Measurements from ENCODE around the gene PDLIM5.
"Not testable (repeated sequence)": the region's sequence is repeated elsewhere in the genome, so short reads cannot be mapped to it uniquely, and the experiment has no call there.

PDLIM5 gene

DNA sequence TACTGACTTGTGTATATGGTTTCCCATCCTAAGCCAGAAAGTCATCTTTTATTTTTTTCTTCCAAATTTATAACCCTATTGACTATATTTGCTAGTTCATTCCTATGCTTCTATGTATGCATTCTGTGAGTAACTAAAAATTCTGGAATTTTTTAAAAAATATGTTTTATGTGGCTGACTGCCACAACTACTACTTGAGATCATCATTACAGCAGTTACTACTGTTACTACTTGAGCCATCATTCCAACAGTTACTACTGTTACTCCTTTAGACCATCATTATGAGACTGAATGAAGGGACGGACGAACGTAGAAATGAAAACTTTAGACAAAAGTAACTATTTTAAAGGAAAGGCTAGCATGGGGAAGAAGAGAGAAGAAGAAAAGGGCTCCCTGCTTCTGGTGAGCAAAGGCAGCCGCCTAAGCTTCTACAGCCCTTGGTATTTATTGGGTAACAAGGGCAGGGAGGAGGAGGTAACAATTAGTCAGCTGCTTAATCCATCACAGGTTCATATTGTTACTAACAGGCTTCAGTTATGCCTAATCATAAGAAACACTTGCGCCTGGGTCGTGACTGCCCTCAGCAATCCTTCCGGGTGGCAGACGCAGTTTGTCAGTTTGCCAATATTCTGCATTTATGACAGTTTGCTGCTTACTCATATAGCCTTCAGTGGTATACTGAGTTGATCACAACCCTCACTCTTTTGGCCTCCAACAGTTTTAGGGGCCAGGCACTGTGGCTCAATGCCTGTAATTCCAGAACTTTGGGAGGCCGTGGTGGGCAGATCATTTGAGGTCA lies 80.4 kb downstream of the PDLIM5 start:
- DNase-seq: no peak

DNA sequence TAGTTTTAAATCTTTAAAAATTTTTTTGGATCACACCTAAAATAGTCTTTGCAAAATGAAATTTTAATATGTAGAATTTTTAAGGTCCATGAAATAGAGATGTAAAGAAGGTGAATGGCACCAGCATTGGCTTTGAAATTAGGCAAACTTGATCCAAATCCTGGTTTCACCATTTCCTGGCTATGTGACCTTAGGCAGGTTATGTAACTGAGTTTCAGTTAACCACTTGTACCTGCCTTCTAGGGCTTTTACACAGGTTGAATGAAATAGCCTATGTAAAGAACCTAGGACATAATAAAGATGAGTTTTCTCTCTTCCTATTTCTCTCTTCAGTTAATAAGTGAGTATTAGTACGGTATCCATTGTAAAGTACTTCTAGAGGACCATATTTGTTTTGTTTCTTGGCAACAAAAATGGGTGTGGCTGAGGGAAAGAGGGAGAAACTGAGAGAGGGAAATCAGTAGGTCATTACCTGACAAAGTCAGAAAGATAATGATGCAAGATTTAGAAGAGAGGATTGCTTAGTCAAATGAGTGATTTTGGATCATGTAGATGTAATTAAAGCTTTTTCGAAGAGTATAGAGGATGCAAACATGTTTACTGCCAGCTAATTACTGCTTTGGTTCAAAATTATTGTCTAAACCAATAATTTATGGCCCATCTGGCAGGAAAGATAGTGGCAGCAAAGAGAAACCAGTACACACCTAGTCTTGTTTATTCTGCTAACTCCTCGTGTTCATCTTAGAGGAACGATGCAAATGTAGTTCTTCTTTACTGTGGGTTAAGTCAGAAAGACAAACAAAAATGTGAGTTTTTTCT lies 81.9 kb downstream of the PDLIM5 start:
- no peak for DNase-seq

DNA sequence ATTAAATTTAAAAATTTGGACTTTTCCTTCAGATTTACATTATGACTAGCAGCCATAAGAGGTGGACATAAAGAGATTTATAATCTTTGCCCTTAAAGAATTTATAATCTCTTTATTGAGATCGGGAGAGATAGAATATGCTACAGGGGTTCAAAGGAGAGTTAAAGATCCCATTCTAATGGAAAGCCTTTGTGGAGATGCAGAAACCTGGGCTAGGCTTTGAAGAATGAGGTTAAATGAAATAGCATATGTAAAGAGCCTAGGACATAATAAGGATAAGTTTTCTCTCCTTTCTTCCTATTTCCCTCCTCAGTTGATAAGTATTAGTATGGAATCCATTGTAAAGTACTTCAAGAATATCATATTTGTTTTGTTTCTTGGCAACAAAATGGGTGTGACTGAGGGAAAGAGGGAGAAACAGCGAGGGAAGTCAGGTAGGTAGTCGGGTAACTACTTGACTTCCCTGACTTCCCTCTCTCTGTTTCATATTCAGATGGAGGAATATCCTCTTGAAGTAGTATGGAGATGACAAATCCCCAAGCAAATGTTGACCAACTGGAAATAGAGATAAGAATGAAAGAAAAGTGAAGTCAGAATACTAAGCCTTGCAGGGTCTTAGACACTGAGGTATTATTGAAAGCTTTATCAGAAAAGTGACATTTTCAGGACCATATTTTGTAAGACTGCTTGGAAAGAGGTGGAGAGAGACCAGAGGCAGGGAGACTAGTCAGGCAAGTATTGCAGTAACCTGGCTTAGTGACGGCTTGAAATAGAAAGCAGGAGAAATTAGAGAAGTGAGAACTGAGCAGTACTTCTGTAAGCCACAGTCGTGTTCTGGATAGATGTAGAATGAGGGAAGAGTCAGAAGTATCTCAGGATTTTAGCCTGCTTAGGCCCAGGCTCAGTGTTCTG lies 82.9 kb downstream of the PDLIM5 start:
- no peak for DNase-seq

DNA sequence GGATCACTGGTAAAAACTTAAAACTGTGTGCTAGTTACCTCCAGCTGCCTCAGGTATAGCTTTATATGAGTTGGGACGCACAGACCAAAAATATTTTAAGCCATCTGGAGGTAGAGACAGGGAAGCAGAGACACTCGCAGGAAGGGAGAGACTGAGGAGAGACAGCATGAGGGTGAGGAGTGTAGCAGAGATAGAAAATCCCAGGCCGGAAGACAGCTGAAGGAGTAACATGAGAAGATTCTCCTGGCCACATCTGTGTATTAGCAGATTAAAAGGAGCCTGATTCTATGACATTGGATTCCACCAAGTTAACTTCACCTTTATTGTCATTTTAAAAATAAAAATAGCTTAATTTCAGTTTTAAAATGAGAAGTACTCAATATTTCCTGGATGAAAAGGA lies 84.3 kb downstream of the PDLIM5 start:
- no peak for DNase-seq

DNA sequence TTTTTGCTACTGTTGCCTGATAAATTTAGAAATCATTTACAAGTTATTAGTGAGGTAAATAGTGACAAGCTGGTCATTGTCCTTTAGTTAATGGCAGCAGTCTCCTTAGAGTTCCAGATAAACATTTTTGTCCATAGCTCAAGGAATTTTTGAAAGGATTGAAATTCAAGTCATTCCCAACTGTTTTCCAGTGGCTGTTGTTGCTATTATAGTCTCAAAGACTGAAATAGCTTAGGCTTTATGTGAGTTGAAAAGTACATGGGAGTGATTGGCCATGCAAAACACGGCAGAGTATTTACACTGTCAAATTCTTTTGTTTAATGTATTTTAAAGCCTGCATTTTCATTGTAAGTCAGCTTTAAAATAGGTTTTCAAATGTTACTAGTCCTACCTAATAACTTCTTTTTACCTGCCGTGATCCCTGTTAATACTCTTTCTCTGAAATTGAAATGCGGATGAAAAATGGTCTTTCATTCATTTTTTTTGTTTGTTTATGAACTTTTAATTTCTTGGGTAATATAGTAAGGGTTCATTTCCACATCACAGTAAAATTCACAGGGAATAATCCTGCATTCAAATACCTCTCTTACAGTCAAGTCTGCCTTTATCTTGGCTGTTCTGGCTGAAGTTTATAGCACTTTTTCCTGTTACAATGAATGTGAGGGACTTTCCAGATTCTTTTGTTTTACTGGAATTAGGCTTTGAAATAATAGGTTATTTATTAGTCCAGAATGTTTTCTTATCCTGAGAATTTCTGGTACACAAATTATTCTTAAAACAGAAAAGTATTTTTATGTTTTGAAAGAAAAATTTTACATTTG lies 85.1 kb downstream of the PDLIM5 start:
- no peak for DNase-seq

DNA sequence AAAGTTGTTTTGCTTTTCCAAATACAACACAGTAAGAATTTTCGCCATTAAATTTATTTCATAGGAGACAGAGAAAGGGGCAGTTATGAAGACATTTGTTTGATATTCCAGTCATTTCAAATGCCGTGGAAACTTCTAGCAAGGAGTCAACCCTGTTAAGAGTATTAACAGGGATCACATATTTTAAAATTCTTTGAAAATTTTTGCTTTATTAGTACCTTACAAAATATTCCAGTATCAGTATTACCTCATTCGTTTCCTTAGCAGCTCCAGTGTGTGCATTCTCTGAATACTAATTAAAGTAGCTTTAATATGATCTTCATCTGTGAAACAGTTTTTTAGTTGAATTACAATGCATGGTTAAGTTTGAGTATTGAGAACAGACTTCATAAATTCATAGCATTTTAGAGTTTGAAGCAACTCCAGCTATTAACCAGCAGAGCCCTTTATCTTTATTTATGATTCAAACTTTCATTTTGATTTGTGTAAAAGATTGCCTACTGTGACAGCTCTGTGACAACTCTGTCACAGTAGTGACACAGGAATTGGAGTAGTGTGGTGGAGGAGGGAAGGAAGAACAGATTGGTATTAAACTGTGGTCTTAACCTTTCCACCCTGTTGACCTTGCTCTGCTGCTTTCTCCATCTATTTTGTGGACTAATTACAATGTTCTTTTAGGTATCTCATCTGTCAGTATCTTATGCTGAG lies 86.3 kb downstream of the PDLIM5 start:
- no peak for DNase-seq

DNA sequence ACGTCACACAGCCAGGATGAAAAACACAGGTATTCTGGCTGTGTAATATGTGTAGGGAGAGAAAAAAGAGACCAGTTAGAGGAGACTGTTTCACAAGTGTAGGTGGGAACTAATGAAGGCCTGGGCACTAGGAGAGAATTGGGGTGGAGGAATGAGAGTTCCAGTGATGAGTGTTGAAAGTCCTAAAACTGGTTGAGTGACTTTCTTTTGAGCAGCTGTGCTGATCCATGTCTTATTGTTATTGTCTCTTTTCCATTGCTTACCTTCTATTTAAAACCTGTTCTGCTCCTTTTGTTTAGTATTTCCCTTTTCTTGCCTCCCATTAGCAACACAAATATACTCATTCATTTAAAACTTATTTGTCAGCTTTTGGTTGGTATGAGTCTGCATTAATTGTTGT lies 88.7 kb downstream of the PDLIM5 start:
- peak; percentile 18 for DNase-seq

DNA sequence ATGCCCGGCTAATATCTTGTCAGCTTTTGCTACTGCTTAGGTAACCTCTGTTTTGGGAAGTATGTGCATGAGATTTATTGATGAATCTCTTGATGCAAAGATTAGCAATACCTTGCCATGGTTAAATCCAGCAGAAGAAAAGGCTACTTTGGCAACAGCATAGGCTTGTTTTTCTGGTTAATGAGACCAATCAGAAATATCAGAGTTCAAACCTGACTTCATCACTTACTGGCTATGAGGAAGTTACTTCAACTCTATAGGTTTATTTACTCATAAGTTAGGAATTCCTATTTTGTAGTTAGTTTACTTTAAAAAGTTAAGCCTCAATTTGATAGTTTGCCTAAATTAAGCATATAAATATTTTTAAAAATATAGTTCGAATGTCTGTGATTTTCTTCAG lies 93.1 kb downstream of the PDLIM5 start:
- DNase-seq: no peak

DNA sequence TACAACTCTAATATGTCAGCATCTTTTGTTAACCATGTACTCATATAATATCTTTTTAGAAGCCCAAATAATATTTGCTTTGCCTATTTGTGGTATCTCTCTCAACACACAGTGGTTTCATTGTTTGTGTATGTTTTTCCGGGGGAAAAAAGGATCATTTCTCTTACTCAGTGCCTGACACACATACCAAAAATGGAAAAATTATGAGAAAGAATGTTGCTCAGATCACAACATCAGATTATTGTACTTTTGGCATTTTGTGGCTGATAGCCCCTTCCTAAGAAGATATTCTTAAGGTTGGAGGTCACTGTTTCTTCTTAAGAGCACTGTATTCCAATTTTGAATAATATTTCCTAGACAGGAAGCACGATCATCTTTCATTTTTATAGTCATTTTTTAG lies 93.6 kb downstream of the PDLIM5 start:
- no peak for DNase-seq

DNA sequence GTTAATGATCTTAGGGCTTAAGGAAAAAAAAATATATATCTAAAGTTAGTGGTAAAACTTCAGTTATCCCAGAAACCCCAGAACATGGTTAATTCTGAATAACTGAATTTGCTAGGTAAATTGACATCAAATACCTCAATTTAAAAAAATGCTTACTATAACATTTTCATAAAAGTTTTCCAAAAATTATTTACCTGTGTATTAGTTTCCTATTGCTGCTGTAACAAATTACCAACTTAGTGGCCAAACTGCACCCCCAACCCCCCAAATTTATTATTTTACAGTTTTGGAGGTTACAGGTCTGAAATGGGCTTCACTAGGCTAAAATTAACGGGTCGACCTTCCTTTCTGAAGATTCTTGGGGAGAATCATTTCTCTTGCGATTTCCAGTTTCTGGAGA lies 95.2 kb downstream of the PDLIM5 start:
- DNase-seq: no peak

DNA sequence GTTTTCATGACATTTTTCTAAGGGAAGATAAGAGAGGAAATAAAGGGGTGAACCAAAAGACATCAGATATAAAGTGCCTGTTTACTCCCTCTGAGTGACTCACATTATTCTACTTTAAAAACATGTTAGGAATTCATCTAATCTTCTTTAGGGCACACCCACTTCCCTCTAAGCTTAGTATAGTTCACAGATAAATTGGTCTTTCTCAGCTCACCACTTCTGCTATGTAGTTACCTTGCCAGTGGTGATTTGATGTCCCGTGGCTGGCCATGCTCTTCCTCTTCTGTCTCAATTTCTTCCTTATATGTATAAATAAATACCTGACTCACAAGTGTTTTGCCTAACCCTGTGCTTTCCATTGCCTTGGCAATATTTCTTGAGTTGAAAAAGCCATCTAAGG lies 96.8 kb downstream of the PDLIM5 start:
- DNase-seq: no peak

DNA sequence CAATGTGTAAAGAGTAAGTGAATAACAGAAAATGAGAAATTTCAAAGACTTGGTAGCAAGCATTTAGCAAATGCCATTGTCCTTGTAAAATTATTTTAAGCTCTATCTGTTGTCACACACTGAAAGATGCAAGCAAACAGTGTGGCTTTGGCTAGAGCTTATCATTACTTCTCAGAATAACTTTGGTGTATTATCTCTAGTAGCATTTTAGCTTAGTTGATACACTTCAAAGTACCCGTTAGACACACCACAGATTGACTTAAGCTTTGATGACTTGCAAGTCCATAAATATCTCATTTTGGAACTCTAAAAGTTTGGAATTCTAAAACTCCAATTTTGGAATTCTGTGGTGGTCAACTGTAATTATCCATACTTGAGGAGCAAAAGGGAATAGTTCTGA lies 98.6 kb downstream of the PDLIM5 start:
- no peak for DNase-seq

DNA sequence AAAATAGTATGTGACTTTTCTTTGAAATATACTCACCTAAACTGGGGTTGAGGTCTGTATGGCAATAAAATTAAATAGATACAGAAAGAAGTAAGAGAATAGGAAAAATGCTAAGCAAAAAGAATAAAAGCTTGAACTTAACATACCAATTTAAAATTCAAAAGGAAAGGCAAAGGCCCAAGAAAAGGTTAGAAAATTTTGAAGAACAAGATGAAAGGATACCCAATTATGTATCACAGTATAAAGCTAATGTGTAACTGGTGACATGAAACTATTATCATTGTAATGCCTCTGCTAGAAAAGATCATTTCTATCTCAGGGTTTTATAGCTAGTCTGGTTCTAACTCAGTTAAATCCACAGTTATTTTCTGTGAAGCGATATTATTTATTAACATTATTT lies 99.1 kb downstream of the PDLIM5 start:
- DNase-seq: no peak

DNA sequence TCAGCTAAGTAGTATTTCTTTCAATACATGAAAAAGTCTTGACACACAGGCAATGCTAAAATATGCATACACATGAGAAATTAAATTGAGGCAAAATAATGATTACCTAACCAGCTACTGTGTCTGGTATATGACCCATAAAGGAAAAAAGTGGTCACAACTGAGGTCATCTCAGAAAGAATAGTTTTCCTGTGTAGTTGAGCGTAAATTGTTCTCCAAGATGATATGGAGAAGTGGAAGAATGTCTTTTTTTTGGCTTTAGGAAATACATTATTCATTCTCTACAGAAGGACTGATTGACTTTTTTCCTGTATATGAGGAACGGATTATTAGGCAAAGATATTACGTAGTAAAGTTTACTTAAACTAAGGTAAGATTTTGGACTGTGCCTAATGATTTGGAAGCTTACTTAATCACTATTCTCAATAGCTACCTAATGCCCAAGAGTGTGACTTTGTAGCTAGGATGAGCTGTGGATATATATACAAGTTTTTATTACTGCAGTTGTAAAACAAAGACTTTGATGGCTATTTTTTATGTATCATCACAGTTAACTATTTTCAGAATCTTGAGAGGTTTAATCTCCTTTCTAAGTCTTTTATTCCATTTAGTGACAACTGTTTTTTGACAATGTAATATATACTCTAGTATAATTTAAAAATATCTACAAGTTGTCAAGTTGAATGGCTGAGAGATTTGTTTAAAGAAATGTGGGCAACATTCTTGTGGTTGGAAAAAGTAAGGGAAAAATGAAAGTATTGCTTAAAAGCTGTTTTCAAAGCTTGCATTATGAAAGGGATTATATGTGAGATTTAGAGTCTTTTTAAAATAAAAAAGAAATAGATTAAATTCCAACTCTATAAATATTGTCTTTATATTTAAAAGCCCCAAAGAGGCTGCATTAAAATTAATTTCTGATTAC lies 100.2 kb downstream of the PDLIM5 start:
- DNase-seq: no peak

DNA sequence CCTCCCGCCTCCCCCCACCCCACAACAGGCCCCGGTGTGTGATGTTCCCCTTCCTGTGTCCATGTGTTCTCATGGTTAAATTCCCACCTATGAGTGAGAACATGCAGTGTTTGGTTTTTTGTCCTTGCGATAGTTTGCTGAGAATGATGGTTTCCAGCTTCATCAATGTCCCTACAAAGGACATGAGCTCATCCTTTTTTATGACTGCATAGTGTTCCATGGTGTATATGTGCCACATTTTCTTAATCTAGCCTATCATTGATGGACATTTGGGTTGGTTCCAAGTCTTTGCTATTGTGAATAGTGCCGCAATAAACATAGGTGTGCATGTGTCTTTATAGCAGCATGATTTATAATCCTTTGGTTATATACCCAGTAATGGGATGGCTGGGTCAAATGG lies 104.3 kb downstream of the PDLIM5 start:
- DNase-seq: not testable (repeated sequence)

DNA sequence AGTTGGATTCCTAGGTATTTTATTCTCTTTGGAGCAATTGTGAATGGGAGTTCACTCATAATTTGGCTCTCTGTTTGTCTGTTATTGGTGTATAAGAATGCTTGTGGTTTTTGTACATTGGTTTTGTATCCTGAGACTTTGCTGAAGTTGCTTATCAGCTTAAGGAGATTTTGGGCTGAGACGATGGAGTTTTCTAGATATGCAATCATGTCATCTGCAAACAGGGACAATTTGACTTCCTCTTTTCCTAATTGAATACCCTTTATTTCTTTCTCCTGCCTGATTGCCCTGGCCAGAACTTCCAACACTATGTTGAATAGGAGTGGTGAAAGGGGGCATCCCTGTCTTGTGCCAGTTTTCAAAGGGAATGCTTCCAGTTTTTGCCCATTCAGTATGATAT lies 105.9 kb downstream of the PDLIM5 start:
- DNase-seq: not testable (repeated sequence)

DNA sequence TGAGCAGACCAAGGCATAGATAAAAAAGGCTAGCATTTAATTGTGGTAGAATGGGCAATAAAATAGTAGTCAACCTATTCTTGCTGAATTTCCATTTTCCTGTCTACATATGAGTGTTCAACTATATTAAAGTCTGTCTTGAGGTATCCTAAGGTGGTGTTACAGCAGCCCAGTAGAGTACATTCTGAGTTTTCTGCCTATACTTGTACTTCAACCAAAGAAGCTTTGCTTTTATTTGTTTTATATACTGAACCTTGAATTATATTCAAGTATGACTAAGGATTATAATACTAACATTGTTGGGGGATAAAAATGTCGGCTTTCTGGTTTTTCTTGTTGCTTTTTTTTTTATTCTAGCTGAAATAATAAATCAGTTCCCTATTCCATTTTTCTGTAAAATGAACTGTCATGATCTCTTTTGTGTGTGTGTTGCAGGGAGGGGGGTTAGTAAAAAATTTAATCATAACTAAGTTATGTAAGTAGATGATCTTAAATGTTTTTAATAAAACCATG lies 106.7 kb downstream of the PDLIM5 start:
- DNase-seq: no peak

DNA sequence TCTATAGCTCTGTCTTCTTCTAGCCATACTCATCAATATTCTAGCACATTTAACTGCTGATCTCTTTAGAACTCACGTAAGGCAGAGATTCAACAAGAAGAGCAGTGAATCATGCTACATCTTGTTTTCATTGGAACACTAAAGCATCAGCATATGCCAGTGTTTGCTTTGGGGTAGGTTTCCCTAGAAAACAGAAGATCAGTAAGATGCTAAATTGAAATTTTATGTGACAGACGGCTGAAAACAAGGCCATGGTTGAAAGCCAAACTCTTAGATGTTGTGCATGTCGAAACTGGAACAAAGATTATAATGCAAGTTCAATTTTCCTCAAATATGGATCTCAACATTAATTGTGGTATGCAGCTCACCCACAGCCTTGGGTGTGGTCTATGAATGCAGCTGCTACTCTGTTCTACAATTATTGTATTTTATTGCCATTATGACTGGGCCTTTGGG lies 107.6 kb downstream of the PDLIM5 start:
- DNase-seq: no peak

DNA sequence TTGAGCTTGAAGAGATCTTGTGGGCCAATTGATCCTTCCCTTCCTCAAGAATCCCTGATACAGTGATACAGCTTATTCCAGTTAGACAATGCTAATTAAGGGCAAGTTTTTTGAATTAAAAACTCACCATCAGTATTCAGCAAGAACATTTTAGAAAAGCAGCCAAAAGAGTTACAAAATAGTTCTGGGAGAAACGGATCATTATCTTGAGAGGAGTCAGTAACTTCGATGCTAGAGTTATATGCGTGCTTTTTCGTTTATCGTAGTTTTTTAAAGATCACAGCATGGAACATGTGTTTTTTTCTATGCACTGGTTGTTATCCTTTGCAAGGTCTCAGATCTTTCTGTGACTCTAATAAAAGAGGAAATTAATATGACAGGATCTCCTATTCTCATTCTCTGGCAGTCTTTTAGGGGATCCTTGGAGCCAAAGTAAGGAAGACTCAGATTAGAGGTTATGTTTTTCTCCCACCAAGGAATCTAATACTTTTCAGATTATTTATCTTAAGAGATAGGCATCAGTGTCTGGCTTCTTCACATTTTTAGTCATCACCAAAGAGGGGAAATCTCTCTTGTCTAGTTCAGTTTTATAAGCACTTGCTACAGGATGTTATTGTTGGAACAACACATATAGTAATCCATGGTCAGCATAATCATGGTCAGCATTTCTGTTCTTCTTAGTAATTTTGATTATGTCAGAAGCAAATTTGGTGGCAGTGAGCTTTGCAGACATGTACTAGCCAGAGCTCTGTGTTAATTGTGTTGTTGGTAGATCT lies 109.7 kb downstream of the PDLIM5 start:
- no peak for DNase-seq
